Chondrocyte (in vitro differentiated cells): Measurements from ENCODE around the gene TPBGL. TPM values are rescaled to one million over a fixed set of nuclear protein-coding genes. Genes with fewer than 3 reads are reported as not detected.

Experiments used
- DNase-seq: peaks from one replicate; pipeline ENCODE4 v3.0.0; 2021; ENCODE audit warnings: mixed read lengths, low spot score
- H3K27ac Mint-ChIP-seq: one replicate; pipeline ENCODE4 v1.8.0; 2021; ENCODE audit warnings: mild to moderate bottlenecking, moderate library complexity, mixed read lengths; ENCODE audit not compliant: unreplicated experiment
- H3K27me3 Mint-ChIP-seq: 2 replicates; pipeline ENCODE4 v1.8.0; 2021; ENCODE audit warnings: low read depth, mixed read lengths
- H3K36me3 Mint-ChIP-seq: 2 replicates; pipeline ENCODE4 v1.8.0; 2021; ENCODE audit warnings: low read depth, mixed read lengths
- H3K4me1 Mint-ChIP-seq: 2 replicates; pipeline ENCODE4 v1.8.0; 2021; ENCODE audit warnings: low read depth, mild to moderate bottlenecking, mixed read lengths
- H3K4me3 Mint-ChIP-seq: one replicate; pipeline ENCODE4 v1.8.0; 2021; ENCODE audit warnings: mild to moderate bottlenecking, moderate library complexity, mixed read lengths; ENCODE audit not compliant: unreplicated experiment
- H3K9me3 Mint-ChIP-seq: 2 replicates; pipeline ENCODE4 v1.8.0; 2021; ENCODE audit warnings: low read depth, mixed read lengths
- total RNA-seq: library from RNA; stranded (reverse); gene quantifications from 3 replicates; pipeline ENCODE4 v1.2.1, GENCODE V29; 2021
- TF ChIP-seq, protein P1 (sequence below): fragments of 200-600 bp; sonication (generic); IDR thresholded peaks from 2 replicates; pipeline ENCODE4 v1.5.0; 2021; ENCODE audit warnings: antibody characterized with exemption, mild to moderate bottlenecking, moderate library complexity

TPBGL gene
- total RNA-seq, 1 donor from 2014 or later = 0.82 TPM

DNA sequence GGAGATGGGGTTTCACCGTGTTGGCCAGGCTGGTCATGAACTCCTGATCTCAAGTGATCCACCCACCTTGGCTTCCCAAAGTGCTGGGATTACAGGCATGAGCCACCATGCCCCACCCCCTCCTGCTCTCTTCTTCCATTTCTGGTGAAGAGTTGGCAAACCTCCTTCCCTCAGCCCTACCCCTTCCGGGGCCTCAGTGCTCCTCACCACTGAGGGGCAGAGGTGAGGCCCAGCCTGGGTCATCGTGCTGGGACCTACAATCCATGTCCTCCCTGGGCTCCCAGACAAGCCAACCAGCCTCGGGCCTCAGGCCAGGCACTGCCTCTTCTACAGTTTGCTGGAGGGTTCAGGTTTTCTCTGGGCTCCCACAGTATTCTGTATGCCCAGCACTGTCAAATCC lies 14.8 kb upstream of the TPBGL start:
- Mint-ChIP-seq H3K27me3 (peaks cover 29% of the 10 kb centered on the region), H3K36me3 (no peaks in the 10 kb centered on the region)
- TF ChIP-seq, protein P1, sequence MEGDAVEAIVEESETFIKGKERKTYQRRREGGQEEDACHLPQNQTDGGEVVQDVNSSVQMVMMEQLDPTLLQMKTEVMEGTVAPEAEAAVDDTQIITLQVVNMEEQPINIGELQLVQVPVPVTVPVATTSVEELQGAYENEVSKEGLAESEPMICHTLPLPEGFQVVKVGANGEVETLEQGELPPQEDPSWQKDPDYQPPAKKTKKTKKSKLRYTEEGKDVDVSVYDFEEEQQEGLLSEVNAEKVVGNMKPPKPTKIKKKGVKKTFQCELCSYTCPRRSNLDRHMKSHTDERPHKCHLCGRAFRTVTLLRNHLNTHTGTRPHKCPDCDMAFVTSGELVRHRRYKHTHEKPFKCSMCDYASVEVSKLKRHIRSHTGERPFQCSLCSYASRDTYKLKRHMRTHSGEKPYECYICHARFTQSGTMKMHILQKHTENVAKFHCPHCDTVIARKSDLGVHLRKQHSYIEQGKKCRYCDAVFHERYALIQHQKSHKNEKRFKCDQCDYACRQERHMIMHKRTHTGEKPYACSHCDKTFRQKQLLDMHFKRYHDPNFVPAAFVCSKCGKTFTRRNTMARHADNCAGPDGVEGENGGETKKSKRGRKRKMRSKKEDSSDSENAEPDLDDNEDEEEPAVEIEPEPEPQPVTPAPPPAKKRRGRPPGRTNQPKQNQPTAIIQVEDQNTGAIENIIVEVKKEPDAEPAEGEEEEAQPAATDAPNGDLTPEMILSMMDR = no peak

DNA sequence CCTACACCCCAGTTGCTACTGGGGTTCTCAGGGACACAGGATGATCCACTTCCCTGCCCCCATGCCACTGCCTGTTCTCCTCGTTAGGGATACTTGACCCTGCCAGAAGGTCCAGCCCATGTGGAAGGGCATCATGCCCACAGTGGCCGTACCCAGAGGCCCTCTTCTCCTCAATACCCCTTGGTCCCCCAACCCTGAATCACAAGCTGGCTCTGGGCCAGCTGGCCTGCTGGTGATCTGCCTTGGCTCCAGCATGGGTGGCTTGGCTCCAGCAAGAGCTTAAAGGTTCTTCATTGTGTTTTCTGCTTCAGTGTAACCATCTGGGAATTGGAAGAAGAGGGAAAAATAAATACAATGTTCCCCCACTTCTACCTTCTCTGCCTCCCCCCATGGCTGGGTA lies 11.1 kb upstream of the TPBGL start:
- peaks cover 35% of the 10 kb centered on the region for H3K27me3 Mint-ChIP-seq

More for the DNA sequence above, 14.8 kb upstream of the TPBGL start:
- H3K4me3 Mint-ChIP-seq = no peak overlapping the region
- peak; percentile 67 for DNase-seq
- H3K9me3 Mint-ChIP-seq = no peaks in the 10 kb centered on the region
- H3K4me1 Mint-ChIP-seq = no peaks in the 10 kb centered on the region
- H3K27ac Mint-ChIP-seq = no peak overlapping the region

DNA sequence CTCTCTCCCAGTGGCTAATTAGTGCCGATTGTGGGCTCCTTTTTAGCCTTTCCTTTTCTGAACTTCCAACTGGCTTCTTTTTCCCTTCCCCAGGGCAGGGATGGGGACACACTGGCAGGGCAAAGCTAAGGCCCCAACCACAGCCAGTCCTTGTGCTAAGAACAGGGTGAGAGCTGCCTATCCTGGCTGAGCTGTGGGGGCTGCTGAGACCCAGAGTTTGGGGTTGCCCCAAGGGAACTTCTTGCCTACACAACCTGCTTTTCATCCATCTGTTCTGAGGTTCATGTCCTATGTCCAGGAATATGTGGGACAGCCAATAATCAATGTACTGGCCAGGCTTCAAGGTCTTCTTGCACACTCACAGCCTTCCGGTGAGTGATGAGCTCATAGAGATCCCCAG lies 10.0 kb upstream of the TPBGL start:
- TF ChIP-seq, protein P1 = no peak
- no peaks in the 10 kb centered on the region for H3K36me3 Mint-ChIP-seq
- H3K27ac Mint-ChIP-seq = no peak overlapping the region
- peaks cover 2% of the 10 kb centered on the region for H3K9me3 Mint-ChIP-seq
- no peak overlapping the region for H3K4me3 Mint-ChIP-seq
- peaks cover 24% of the 10 kb centered on the region for H3K27me3 Mint-ChIP-seq
- DNase-seq = no peak
- H3K4me1 Mint-ChIP-seq = peaks cover 5% of the 10 kb centered on the region

More for the DNA sequence above, 11.1 kb upstream of the TPBGL start:
- Mint-ChIP-seq H3K9me3 (peaks cover 2% of the 10 kb centered on the region), H3K4me1 (peaks cover 4% of the 10 kb centered on the region), H3K4me3 (no peak overlapping the region), H3K36me3 (no peaks in the 10 kb centered on the region), H3K27ac (no peak overlapping the region)
- TF ChIP-seq, protein P1 = no peak
- DNase-seq = no peak

DNA sequence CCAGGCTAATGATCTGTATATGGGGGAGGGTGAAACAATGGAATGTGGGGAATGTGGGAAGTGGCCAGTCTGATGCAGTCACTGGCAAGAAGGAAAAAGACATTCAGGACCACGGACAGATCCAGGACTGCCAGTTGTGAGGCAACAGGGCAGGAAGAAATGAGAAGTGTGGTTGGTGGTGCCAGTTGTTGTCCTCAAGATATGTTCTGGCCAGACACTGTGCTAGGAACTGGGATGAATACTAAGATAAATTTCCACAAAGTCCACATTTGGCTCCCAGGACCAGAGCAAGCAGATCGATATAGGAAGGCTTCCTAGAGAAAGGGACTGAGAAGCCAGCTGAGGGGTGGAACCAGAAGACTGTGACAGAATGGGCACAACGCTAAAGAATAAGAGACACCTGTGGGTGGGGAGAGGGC lies 6.8 kb upstream of the TPBGL start:
- Mint-ChIP-seq H3K27ac (no peak overlapping the region), H3K4me3 (no peak overlapping the region), H3K27me3 (peaks cover 22% of the 10 kb centered on the region), H3K9me3 (peaks cover 2% of the 10 kb centered on the region), H3K36me3 (no peaks in the 10 kb centered on the region), H3K4me1 (peaks cover 12% of the 10 kb centered on the region)
- DNase-seq = no peak
- TF ChIP-seq, protein P1 = no peak

DNA sequence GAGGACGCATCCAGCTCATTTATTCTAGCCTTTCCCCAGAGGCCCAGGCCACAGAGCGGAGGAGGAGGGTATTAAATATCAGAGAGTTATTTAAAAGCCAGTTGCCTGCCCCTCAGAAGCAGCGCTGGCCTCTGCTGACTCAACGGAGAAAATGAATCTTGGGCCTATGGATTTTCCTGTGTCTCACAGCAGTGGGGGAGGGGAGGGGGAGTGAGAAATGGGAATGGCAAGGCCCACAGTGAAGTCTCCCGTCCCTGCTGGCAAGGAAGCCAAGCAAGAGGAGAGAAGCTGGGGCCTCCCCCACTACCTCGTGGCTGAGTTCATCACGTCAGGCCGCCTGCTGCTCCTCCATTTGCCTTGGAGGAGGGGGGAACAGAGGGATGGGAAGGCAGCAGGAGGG lies 4.5 kb upstream of the TPBGL start:
- Mint-ChIP-seq H3K4me3 (no peak overlapping the region), H3K36me3 (no peaks in the 10 kb centered on the region), H3K4me1 (peaks cover 14% of the 10 kb centered on the region), H3K9me3 (peaks cover 2% of the 10 kb centered on the region), H3K27me3 (peaks cover 17% of the 10 kb centered on the region), H3K27ac (peak overlapping the region; percentile 49)
- no peak for DNase-seq
- TF ChIP-seq, protein P1 = no peak
